Choroid plexus epithelial cell (primary cell): ENCODE measurements around the gene RPS3A.

ENCODE experiments used
- DNase-seq: peaks from one replicate; pipeline ENCODE4 v3.0.0-alpha.2; 2010; ENCODE audit warnings: low read depth
- H3K4me3 ChIP-seq: 2 replicates; pipeline ENCODE4 v1.5.1; 2011; ENCODE audit warnings: low read depth, mild to moderate bottlenecking, control low read depth, low read length, moderate library complexity
- CTCF ChIP-seq: conservative IDR thresholded peaks from 2 replicates; pipeline ENCODE4 v1.5.1; 2011; ENCODE audit warnings: low read depth, mild to moderate bottlenecking, control low read depth, inconsistent platforms, low read length, moderate library complexity

Gene RPS3A

GRCh38 chr4:151152028-151152427 lies 52.6 kb downstream of the RPS3A start:
- DNase-seq, result no peak
- TF ChIP-seq CTCF, result no peak
- no peak overlapping the region for H3K4me3 ChIP-seq

GRCh38 chr4:151153585-151153984 lies 54.2 kb downstream of the RPS3A start:
- no peak for TF ChIP-seq CTCF
- H3K4me3 ChIP-seq, result no peak overlapping the region
- no peak for DNase-seq
